ENCODE measurements around the gene TMEM234. TPM values are rescaled to one million over a fixed set of nuclear protein-coding genes. Genes with fewer than 3 reads are reported as not detected.

TMEM234 gene
- total and polyA plus RNA-seq, 2 of the 8 experiments (the other 6 are each of a cell fraction or from before 2014, with no cell fraction given), result 8.7 to 8.9 TPM

DNA sequence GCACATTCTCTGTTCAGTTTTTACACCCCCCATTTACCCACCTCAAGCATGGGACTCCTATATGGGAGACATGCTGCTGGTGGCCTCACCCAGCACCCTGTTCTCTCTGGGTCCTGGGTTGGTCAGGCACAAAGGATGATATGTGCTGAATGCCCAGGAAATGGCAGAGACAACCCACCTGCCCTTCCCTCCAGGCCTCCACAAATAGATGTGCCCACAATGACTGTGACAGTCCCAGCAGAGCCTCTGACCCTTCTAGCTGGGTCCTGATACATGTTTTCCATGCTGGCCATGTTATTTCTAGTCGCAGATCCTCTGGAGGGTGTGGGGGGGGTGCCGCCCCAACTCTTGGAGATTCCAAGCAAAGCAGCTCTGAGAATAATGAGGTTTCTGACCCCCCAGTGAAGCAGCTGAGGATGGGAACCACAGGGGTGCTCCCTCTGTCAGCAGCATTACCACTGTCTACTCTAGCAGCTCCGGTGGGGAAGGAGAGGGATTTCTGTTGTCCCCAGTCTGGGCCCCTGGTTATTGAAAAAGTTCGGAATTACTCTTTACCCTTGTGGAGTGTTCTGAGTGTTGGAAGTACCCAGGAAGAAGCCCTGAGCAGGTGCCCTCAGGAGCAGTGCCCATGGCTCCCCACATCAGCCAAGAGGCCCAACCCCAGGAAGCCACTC lies 23.0 kb downstream of the TMEM234 start:
- Histone ChIP-seq H3K9me3 (ENCODE audit: insufficient read depth in 2 of 2, low read depth in 1 of 2, low read length in 1 of 2) (no peaks in the 10 kb centered on the region), H3K23ac (ENCODE audit: insufficient read length) (no peak overlapping the region), H2BK15ac (ENCODE audit: low read length) (no peak overlapping the region), H3K4ac (replicated peaks; ENCODE audit: insufficient read length, low read depth, low read length) (no peak overlapping the region), H4K20me1 (replicated peaks in 1 of 2; ENCODE audit: control insufficient read depth in 1 of 2, insufficient read depth in 2 of 2, low read length in 2 of 2) (peaks cover 4 to 5% of the 10 kb centered on the region in 2 experiments), H2BK5ac (ENCODE audit: low read depth, low read length) (peak overlapping the region; percentile 53), H3K4me3 (ENCODE audit: extremely low read depth in 1 of 4, insufficient read depth in 2 of 4, low read depth in 3 of 4, low read length in 4 of 4) (peak overlapping the region in 2 of 4 experiments; percentile 29 to 67; a peak in 4 of 8 replicates), H3K4me1 (replicated peaks in 1 of 4; ENCODE audit: control insufficient read depth in 3 of 4, insufficient read depth in 4 of 4, low read length in 3 of 4) (peaks cover 13 to 28% (median 18%) of the 10 kb centered on the region in 4 experiments), H3K36me3 (ENCODE audit: control insufficient read depth in 2 of 4, insufficient read depth in 4 of 4, low read length in 3 of 4) (peaks cover 18 to 35% (median 26%) of the 10 kb centered on the region in 4 experiments; a peak in 7 of 8 replicates), H3K27ac (ENCODE audit: low read depth, low read length) (no peak overlapping the region), H3K56ac (replicated peaks; ENCODE audit: insufficient read length, low read depth, low read length) (no peak overlapping the region), H3K18ac (ENCODE audit: extremely low read depth, low read length) (no peak overlapping the region; the same call in 1 of the 2 replicates), H3K4me2 (ENCODE audit: insufficient read depth in 1 of 2, low read depth in 2 of 2, low read length in 2 of 2) (peak overlapping the region; percentile 76 to 92; a peak in 3 of 4 replicates), H4K5ac (ENCODE audit: insufficient read length, low read depth, low read length) (no peak overlapping the region), H2BK20ac (ENCODE audit: low read length) (no peak overlapping the region), H3K79me2 (ENCODE audit: control insufficient read depth in 1 of 2, insufficient read depth in 2 of 2, low read length in 2 of 2) (no peaks in the 10 kb centered on the region), H2AFZ (ENCODE audit: low read length) (no peak overlapping the region), H2BK12ac (ENCODE audit: low read depth, low read length) (peak overlapping the region; percentile 80; the same call in 1 of the 2 replicates), H3K23me2 (ENCODE audit: low read depth, low read length) (peaks cover 9% of the 10 kb centered on the region; the same call in 1 of the 2 replicates), H4K8ac (ENCODE audit: extremely low read depth, insufficient read depth, low read length) (no peak overlapping the region), H2AK5ac (ENCODE audit: low read depth, low read length) (no peak overlapping the region), H3K14ac (ENCODE audit: insufficient read length) (no peak overlapping the region), H3K9ac (replicated peaks in 1 of 4; ENCODE audit: extremely low read depth in 1 of 4, low read depth in 3 of 4, low read length in 3 of 4) (no peak overlapping the region), H2BK120ac (replicated peaks; ENCODE audit: low read depth, low read length) (no peak overlapping the region), H3K27me3 (replicated peaks in 1 of 4; ENCODE audit: control insufficient read depth in 3 of 4, extremely low read depth in 1 of 4, insufficient read depth in 3 of 4, low read length in 3 of 4) (peaks cover 0 to 3% (median 0%) of the 10 kb centered on the region in 4 experiments; a peak in 2 of 7 replicates), H3K79me1 (ENCODE audit: low read depth, low read length) (0 out of 2 replicates have a peak, but pooled peaks cover 3% of the 10 kb centered on the region), H4K91ac (replicated peaks; ENCODE audit: insufficient read length, low read length) (no peak overlapping the region)
- WGBS, 2 experiments (ENCODE audit: extremely low coverage in 1 of 2, insufficient coverage in 1 of 2, insufficient read length in 1 of 2, insufficient replicate concordance in 2 of 2, low coverage in 1 of 2, low lambda C conversion rate in 2 of 2, missing lambda C conversion rate in 1 of 2), result 71% methylated on average over 4 of the region's 4 CpGs; no CpG with 5 or more reads in 1 of the 2 experiments
- POLR2A ChIA-PET (ENCODE audit: partially characterized antibody), result interaction anchor here (0.5 to 21.3 kb wide), 21 partner anchors 10 to 172 kb away, joined by 3 to 332 read pairs (median 7); partner anchors contain the start of genes DCDC2B, FAM229A, HDAC1 and IQCC
- CTCF ChIA-PET (ENCODE audit: partially characterized antibody), result interaction anchor here (0.8 to 4.2 kb wide), 5 partner anchors 12 to 49 kb away, joined by 3 to 25 read pairs (median 4); no protein-coding TSS in a partner anchor
- TF ChIP-seq POLR2A (IDR thresholded peaks at IDR 0.05; ENCODE audit: control extremely low read depth in 1 of 2, low read depth in 2 of 2, low read length in 2 of 2) (peak in 1 of 2 experiments; percentile 20; a peak in 1 of 3 replicates), POLR2AphosphoS5 (IDR thresholded peaks at IDR 0.05; ENCODE audit: low read depth, low read length) (0 out of 2 replicates have a peak, but pooled peaks have one; percentile 34), TBP (IDR thresholded peaks at IDR 0.05; ENCODE audit: low read depth, low read length) (no peak)
- DNase-seq (ENCODE audit: low read depth in 1 of 2, low spot score in 2 of 2) (no peak), FAIRE-seq (no peak)

Data from H1 (cell line).